Activated T-cell treated with anti-CD3 and anti-CD28 coated beads for 24 hours (primary cell): ENCODE data around the gene RETREG3.
A peak's percentile ranks its signal among the peaks of the same experiment; 100 is the strongest.
"Not testable (repeated sequence)": the region's sequence is repeated elsewhere in the genome, so short reads cannot be mapped to it uniquely, and the experiment has no call there.

Experiments
- DNase-seq: peaks from one replicate; pipeline ENCODE4 v3.0.0-alpha.2; 2020; ENCODE audit warnings: low read depth

Gene RETREG3

GRCh38 chr17:42612013-42612412, 2.8 kb upstream of the RETREG3 start:
- DNase-seq, result no peak

- DNase-seq, result not testable (repeated sequence)
These were observed 934 bp upstream of the RETREG3 start for GRCh38 chr17:42609814-42610801.

GRCh38 chr17:42608305-42609181, 631 bp downstream of the RETREG3 start:
- no peak for DNase-seq

DNA sequence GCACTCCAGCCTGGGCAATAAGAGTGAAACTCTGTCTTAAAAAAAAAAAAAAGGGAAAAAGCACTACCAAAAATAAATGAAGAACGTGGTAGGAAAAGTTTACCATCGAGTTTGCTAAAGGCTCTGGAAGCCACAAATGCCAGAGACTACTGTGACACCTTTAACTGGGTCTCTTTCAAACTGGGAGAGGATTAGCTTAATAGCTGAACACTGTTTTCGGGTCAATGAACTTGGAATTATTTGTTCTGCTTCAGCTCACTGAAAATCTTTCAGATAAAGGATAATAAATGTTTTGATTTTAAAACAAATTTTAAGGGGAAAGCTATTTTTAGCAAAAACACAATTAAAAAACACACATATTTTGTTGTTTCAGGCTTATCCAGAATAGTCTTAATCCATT, 1.4 kb downstream of the RETREG3 start:
- no peak for DNase-seq

GRCh38 chr17:42603318-42603717, 5.9 kb downstream of the RETREG3 start:
- no peak for DNase-seq

DNA sequence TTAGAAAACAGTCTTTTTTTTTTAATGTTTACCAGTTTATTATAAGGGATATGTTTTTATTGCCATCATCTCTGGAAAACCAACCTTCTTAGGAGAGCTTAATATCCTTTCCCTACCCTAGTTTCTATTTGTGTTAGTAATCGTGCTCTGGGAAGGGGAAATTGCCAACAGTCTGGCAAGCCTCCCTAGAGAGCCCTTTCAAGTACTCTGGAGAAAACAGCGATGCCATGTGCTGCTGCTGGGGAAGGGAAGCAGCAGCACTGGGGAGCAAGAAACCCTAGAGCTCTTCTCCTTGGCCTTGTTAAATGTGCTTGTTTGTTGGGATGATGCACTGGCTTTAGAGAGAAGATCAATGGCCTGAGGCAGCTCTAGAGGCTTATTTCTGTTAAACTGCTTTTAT, 10.3 kb downstream of the RETREG3 start:
- DNase-seq, result no peak

GRCh38 chr17:42596386-42596785, 12.8 kb downstream of the RETREG3 start:
- no peak for DNase-seq

- DNase-seq, result no peak
These were observed 17.8 kb downstream of the RETREG3 start for GRCh38 chr17:42591411-42591810.

GRCh38 chr17:42590886-42591285, 18.3 kb downstream of the RETREG3 start:
- no peak for DNase-seq

DNA sequence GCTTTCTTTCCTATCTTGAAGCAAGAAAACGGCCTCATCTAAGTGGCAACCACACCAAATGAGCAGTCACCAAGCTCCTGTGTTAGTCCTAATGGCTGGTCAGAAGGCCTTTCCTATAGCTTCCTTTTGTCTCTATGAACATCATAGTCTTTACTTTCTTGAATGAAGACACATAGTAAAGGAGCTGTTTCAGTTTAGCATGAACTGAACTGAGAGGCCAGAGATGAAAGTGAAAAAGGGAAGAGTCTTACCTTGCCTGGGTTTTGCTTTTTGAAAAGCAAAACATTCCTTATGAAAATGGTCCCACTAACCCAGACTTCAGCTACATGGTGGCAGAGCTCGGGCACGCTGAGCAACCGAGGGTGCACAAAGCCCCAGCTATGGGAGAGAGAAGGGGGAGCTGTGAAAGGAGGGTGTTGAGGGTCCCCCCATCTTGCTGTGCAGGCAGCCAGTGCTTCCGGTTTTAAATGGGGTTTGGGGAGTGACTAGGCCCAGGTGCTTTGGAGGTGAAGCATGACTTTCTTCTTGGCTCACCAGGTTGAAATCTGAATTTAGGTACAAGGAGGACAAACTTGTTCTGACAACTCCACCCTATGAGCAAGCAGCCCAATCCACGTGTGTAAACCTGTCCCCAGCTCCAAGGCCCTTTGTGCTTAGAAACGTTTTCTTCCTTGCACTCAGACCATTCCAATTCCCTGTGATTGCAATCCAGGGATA, 22.5 kb downstream of the RETREG3 start:
- no peak for DNase-seq

DNA sequence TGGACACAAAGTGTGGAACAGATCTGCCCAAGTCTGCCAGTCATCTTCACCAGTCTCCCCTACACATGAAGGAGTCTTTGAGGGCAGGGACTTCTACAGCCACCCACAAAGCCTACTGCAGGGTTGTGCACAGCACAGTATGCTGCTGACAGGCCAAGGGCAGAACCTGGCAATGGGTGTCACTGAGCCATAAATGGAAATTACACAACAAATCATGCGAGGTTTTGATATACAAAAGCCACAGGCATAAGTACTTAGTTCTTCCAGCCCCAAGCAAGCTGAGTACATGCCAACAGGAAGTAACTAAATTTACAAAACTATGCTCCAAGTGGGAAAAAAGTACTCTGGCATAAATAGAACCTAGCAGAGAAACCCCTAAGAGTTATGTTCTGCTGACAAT, 23.8 kb downstream of the RETREG3 start:
- no peak for DNase-seq

DNA sequence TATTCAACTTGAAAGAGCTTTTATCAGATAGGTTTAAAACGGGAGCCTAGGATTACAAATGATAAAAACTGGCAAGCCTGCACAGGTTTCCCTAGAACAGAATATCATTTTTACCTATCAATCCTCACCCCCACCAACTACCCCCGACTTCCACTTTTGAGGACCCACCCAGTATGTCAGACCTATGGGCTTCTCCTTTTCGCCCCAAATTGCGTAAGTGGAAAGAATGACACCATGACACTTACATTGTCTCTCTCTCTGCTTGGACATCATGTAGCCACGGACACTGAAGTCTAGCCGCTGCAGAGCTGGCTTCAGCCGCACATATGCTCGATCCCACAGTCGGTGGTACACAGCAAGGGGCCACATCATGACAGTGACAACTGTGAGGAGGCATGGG, 24.3 kb downstream of the RETREG3 start:
- DNase-seq, result no peak

DNA sequence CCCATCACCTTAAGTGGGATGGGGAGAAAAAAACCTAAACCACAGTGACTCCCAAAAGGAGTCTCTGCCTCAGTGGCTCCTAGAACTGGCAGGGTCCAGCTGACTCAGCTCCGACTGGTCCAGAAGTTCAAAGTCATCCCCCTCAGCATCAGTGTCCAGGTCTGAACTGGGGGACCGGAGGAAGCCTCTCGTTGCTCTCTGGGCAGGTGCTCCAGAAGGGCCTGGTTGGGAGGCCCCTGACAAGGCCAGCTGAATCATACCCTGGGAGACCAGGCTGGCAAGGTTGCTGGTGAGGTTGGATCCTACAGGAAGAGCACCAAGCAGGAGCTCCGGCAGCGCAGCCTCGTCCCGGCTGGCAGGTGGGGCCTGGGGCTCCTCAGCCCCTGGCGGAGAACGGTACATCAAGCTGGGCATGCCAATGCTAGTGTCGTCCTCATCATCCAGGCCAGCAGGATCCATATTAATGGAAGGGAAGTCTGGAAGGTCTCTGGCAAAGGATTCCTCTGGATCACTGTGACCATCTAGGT, 27.4 kb downstream of the RETREG3 start:
- no peak for DNase-seq

DNA sequence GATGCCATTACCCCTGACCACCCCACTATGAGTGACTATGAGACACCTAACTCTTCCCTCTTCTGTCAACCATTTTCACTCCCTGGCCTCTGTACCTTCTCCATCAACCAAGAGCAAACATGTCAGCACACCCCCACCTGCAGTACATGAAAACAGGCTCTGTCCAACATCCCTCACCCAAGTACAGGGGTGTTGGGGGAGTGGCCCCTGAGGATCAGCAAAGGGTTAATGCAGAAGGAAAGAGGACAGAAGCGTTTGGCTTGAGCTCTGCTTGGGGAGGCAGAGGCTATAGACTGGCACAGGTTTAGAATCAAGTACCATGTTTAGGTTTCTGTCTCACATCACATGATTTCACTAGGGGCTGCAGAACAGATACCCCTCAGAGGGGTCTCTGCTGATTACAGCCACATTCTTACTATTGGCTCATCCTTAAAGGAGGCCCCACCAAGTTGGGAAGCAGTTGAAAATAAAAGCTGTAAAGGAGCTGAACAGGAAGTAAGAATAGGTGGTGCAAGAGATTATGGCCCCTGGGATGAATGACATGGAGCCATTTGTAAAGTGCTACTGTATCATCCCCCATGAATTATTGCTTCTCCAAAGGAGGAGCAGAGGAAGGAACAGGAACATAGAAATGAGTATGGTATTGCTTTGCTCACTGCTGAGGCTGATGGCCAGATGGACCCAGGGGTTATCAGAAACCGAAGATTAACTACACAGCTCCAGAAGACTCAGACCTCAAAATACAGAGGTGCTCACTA, 29.2 kb downstream of the RETREG3 start:
- no peak for DNase-seq

GRCh38 chr17:42578282-42578869, 30.8 kb downstream of the RETREG3 start:
- DNase-seq, result peak; percentile 61

- peak; percentile 93 for DNase-seq
These were observed 31.5 kb downstream of the RETREG3 start, which contains the start of gene PSMC3IP for GRCh38 chr17:42577532-42578281. Gene PSMC3IP, minus strand, starts transcription at chr17:42577729. Its CDS starts 43 bp downstream, at chr17:42577686.

DNA sequence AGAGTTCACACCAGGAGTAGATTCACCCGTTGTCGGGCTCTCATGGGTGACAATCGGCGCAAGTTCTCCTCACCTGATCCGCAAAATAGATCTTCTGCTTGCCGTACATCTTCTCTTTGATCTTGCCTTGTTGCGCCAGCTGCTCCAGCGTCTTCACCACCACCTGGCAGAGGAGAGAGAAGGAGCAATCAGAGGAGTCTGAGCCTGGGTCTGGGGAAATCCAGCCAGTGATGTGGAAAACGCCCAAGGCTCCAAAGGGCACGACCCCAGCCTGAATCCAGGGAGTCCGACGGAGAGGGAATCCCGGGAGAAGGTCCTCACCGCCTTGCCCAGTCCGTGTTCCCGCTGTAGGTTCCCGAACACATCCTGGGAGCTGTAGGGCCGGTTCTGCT, 32.0 kb downstream of the RETREG3 start:
- DNase-seq, result no peak

- no peak for DNase-seq
These were observed 34.7 kb downstream of the RETREG3 start for GRCh38 chr17:42574463-42574862.

- DNase-seq, result no peak
These were observed 36.1 kb downstream of the RETREG3 start for GRCh38 chr17:42573095-42573494.
